Smooth muscle cell of trachea (primary cell): Measurements from ENCODE around the gene RABL2A. TPM values are rescaled to one million over a fixed set of nuclear protein-coding genes. Genes with fewer than 3 reads are reported as not detected.

Experiments used
- total RNA-seq: library from RNA; depleted of rRNA; stranded (reverse); fragments of >200 nt; gene quantifications from 2 replicates; pipeline ENCODE4 v1.2.1, GENCODE V29; 2014

RABL2A gene
- 6.1 and 9.9 TPM in 2 replicates for total RNA-seq

GRCh38 chr2:113626616-113627330 lies at the start of gene RABL2A:
TSS of gene RABL2A (plus strand) at chr2:113627266. CDS start at chr2:113628607, 1,341 bp downstream.

Other genes with a start within 250 kb of the RABL2A start
- 19.7 and 33.0 TPM in 2 replicates for gene ZNG1B, start 189.6 kb upstream of the RABL2A start, total RNA-seq
- 0.15 and 0.17 TPM in 2 replicates for gene FOXD4L1, start 128.6 kb upstream of the RABL2A start, total RNA-seq
- gene SLC35F5, start 129.4 kb downstream of the RABL2A start, total RNA-seq: 144 and 206 TPM in 2 replicates